Kidney (tissue), 14 donors: Measurements from ENCODE around the gene PRDM16. TPM values are rescaled to one million over a fixed set of nuclear protein-coding genes. Genes with fewer than 3 reads are reported as not detected.
A peak's percentile ranks its signal among the peaks of the same experiment; 100 is the strongest.

ENCODE experiments used
- DNase-seq, 5 donors: peaks; one replicate each; pipeline ENCODE4 v3.0.0-alpha.2; 2013 to 2020
- FAIRE-seq: peaks from 2 replicates; lab custom pipeline; 2012; peaks lifted over from hg19 to GRCh38; lab: Jason Lieb, UNC
- H3K27ac ChIP-seq, 2 donors: one replicate each; pipeline ENCODE4 v1.7.0; 2013; ENCODE audit warnings: low read depth in 2 of 2, low read length in 2 of 2, inconsistent platforms in 1 of 2
- H3K27me3 ChIP-seq: one replicate; pipeline ENCODE4 v1.7.1; 2013; ENCODE audit warnings: low read length, inconsistent platforms; ENCODE audit not compliant: control insufficient read depth, insufficient read depth
- H3K36me3 ChIP-seq, 3 donors: one replicate each; pipeline versions ENCODE4 v1.7.0 to v1.7.1; 2013; ENCODE audit warnings: low read length in 3 of 3, control low read depth in 1 of 3, inconsistent platforms in 1 of 3; ENCODE audit not compliant: insufficient read depth in 3 of 3, control insufficient read depth in 2 of 3
- H3K4me1 ChIP-seq, 3 donors: one replicate each; pipeline versions ENCODE4 v1.7.0 to v1.7.1; 2013; ENCODE audit warnings: low read length in 3 of 3, inconsistent platforms in 1 of 3, low read depth in 1 of 3; ENCODE audit not compliant: control insufficient read depth in 2 of 3, insufficient read depth in 2 of 3
- H3K4me3 ChIP-seq, 3 donors: one replicate each; pipeline versions ENCODE4 v1.7.0 to v1.8.1; 2013; ENCODE audit warnings: low read length in 3 of 3, control low read depth in 1 of 3, inconsistent platforms in 1 of 3
- H3K9ac ChIP-seq, 3 donors: one replicate each; pipeline versions ENCODE4 v1.7.0 to v1.7.1; 2013; ENCODE audit warnings: low read length in 3 of 3, control low read depth in 1 of 3, inconsistent platforms in 1 of 3
- H3K9me3 ChIP-seq, 3 donors: one replicate each; pipeline versions ENCODE4 v1.7.0 to v1.7.1; 2013; ENCODE audit warnings: low read length in 3 of 3, control low read depth in 1 of 3, inconsistent platforms in 1 of 3; ENCODE audit not compliant: control insufficient read depth in 2 of 3, insufficient read depth in 1 of 3
- CTCF ChIP-seq: IDR thresholded peaks from 3 replicates; pipeline ENCODE4 v1.5.1; 2012; ENCODE audit warnings: mild to moderate bottlenecking, moderate library complexity, borderline replicate concordance; ENCODE audit not compliant: insufficient read depth; ENCODE audit errors: extremely low read depth
- intact Hi-C: fragments of 100-400 bp; cut with DNase I; formaldehyde crosslinking; loops from one replicate; pipeline ENCODE4 v1.11.1; 2022
- polyA plus RNA-seq: library from polyadenylated mRNA; stranded (reverse); fragments of 350-450 nt; fragmentation: Illumina TruSeq; extraction: RNeasy Lipid Tissue Mini Kit (QIAGEN cat#74804); gene quantifications from one replicate; pipeline ENCODE4 v1.2.3, GENCODE V29; 2014; ENCODE audit warnings: low read depth, low replicate concordance; ENCODE audit not compliant: insufficient read depth
- total RNA-seq: library from RNA; stranded (reverse); fragmentation: NEBNext Ultra II Directional; extraction: Animal tissue kit (Norgen Biotek cat#: 25700); gene quantifications from one replicate; pipeline ENCODE4 v1.2.1, GENCODE V29; 2021
- donor health status: control.
- donor health status: control.
- donor health status: control.
- donor health status: control.
- donor health status: control.
- donor health status: DM: yes; HTN: yes; CAD: no.
- donor health status: Normal renal cell carcinoma (clear cell type).

The PRDM16 gene
- total and polyA plus RNA-seq, 2 donors from 2014 or later = 3.0 to 21.9 TPM

GRCh38 chr1:3208819-3209200, 139.8 kb downstream of the PRDM16 start:
- no peak overlapping the region for H3K4me3 ChIP-seq
- peak overlapping the region; percentile 62 to 86 for H3K27ac ChIP-seq
- peaks cover 5% of the 10 kb centered on the region for H3K27me3 ChIP-seq
- no peak for TF ChIP-seq CTCF
- H3K9ac ChIP-seq = peak overlapping the region in 1 of 3 donors; percentile 55
- H3K9me3 ChIP-seq = no peaks in the 10 kb centered on the region
- FAIRE-seq (no peak), DNase-seq (no peak)
- peaks cover 0 to 18% (median 10%) of the 10 kb centered on the region in 3 donors for H3K4me1 ChIP-seq
- intact Hi-C loops = no loop called here
- H3K36me3 ChIP-seq = no peaks in the 10 kb centered on the region

GRCh38 chr1:3209201-3209600, 140.2 kb downstream of the PRDM16 start:
- H3K9ac ChIP-seq = peak overlapping the region in 1 of 3 donors; percentile 55
- peaks cover 0 to 18% (median 10%) of the 10 kb centered on the region in 3 donors for H3K4me1 ChIP-seq
- TF ChIP-seq CTCF = no peak
- no peaks in the 10 kb centered on the region for H3K36me3 ChIP-seq
- peaks cover 5% of the 10 kb centered on the region for H3K27me3 ChIP-seq
- DNase-seq = no peak
- FAIRE-seq = no peak
- no peaks in the 10 kb centered on the region for H3K9me3 ChIP-seq
- peak overlapping the region; percentile 66 to 86 for H3K27ac ChIP-seq
- intact Hi-C loops = no loop called here
- no peak overlapping the region for H3K4me3 ChIP-seq

- DNase-seq (no peak), FAIRE-seq (no peak)
- Histone ChIP-seq H3K4me1 (peaks cover 0 to 23% (median 17%) of the 10 kb centered on the region in 3 donors), H3K27me3 (peaks cover 3% of the 10 kb centered on the region), H3K36me3 (no peaks in the 10 kb centered on the region), H3K9me3 (no peaks in the 10 kb centered on the region), H3K9ac (no peak overlapping the region), H3K4me3 (no peak overlapping the region), H3K27ac (peak overlapping the region; percentile 86 to 89)
- intact Hi-C loops = no loop called here
- no peak for TF ChIP-seq CTCF
Measured at GRCh38 chr1:3211582-3212375, 142.8 kb downstream of the PRDM16 start.
